HUES48 (cell line): ENCODE measurements around the gene ZFYVE1.
"Not testable (repeated sequence)": the region's sequence is repeated elsewhere in the genome, so short reads cannot be mapped to it uniquely, and the experiment has no call there.

Experiments
- H3K27ac ChIP-seq: one replicate; pipeline ENCODE4 v1.7.0; 2013; ENCODE audit warnings: low read depth, low read length, inconsistent platforms
- H3K27me3 ChIP-seq: 2 replicates; pipeline ENCODE4 v1.6.1; 2013; ENCODE audit warnings: mild to moderate bottlenecking, low read length; ENCODE audit not compliant: control insufficient read depth, insufficient read depth
- H3K36me3 ChIP-seq: 2 replicates; pipeline ENCODE4 v1.6.1; 2013; ENCODE audit warnings: low read length; ENCODE audit not compliant: control insufficient read depth, insufficient read depth
- H3K4me1 ChIP-seq: 2 replicates; pipeline ENCODE4 v1.6.1; 2013; ENCODE audit warnings: mild to moderate bottlenecking, low read length; ENCODE audit not compliant: control insufficient read depth, insufficient read depth
- H3K4me3 ChIP-seq: 2 replicates; pipeline ENCODE4 v1.5.1; 2013; ENCODE audit warnings: mild to moderate bottlenecking, low read depth, low read length
- H3K9ac ChIP-seq: 2 replicates; pipeline ENCODE4 v1.6.1; 2013; ENCODE audit warnings: mild to moderate bottlenecking, low read depth, low read length, moderate library complexity
- H3K9me3 ChIP-seq: 2 replicates; pipeline ENCODE4 v1.6.1; 2013; ENCODE audit warnings: low read length; ENCODE audit not compliant: control insufficient read depth, insufficient read depth

ZFYVE1 gene

GRCh38 chr14:72957213-72957612 lies 69.7 kb downstream of the ZFYVE1 start:
- Histone ChIP-seq H3K36me3 (peaks cover 70% of the 10 kb centered on the region), H3K4me1 (no peaks in the 10 kb centered on the region), H3K4me3 (no peak overlapping the region), H3K9ac (no peak overlapping the region), H3K27me3 (no peaks in the 10 kb centered on the region), H3K9me3 (no peaks in the 10 kb centered on the region), H3K27ac (no peak overlapping the region)

- H3K4me1 ChIP-seq, H3K9me3 ChIP-seq, H3K9ac ChIP-seq, H3K27ac ChIP-seq, H3K27me3 ChIP-seq, H3K4me3 ChIP-seq: not testable (repeated sequence)
- peaks cover 66% of the 10 kb centered on the region for H3K36me3 ChIP-seq
Observed at GRCh38 chr14:72956741-72957140, 70.2 kb downstream of the ZFYVE1 start.

- H3K27ac ChIP-seq, result no peak overlapping the region
- H3K4me3 ChIP-seq, result no peak overlapping the region
- no peaks in the 10 kb centered on the region for H3K9me3 ChIP-seq
- no peak overlapping the region for H3K9ac ChIP-seq
- H3K36me3 ChIP-seq, result peaks cover 41% of the 10 kb centered on the region
- H3K27me3 ChIP-seq, result no peaks in the 10 kb centered on the region
- H3K4me1 ChIP-seq, result no peaks in the 10 kb centered on the region
Observed at GRCh38 chr14:72952171-72952570, 74.7 kb downstream of the ZFYVE1 start.

- no peak overlapping the region for H3K4me3 ChIP-seq
- no peaks in the 10 kb centered on the region for H3K4me1 ChIP-seq
- H3K9me3 ChIP-seq, result no peaks in the 10 kb centered on the region
- no peak overlapping the region for H3K27ac ChIP-seq
- H3K36me3 ChIP-seq, result peaks cover 35% of the 10 kb centered on the region
- H3K27me3 ChIP-seq, result no peaks in the 10 kb centered on the region
- no peak overlapping the region for H3K9ac ChIP-seq
Observed at GRCh38 chr14:72948481-72949138, 78.3 kb downstream of the ZFYVE1 start.

- Histone ChIP-seq H3K4me3 (no peak overlapping the region), H3K27me3 (no peaks in the 10 kb centered on the region), H3K4me1 (no peaks in the 10 kb centered on the region), H3K9me3 (no peaks in the 10 kb centered on the region), H3K9ac (no peak overlapping the region), H3K36me3 (peaks cover 45% of the 10 kb centered on the region), H3K27ac (no peak overlapping the region)
Observed at GRCh38 chr14:72947366-72948160, 79.3 kb downstream of the ZFYVE1 start.

GRCh38 chr14:72946491-72946890 lies 80.4 kb downstream of the ZFYVE1 start:
- Histone ChIP-seq H3K9ac (no peak overlapping the region), H3K9me3 (no peaks in the 10 kb centered on the region), H3K27me3 (no peaks in the 10 kb centered on the region), H3K4me3 (no peak overlapping the region), H3K4me1 (no peaks in the 10 kb centered on the region), H3K36me3 (peaks cover 55% of the 10 kb centered on the region), H3K27ac (no peak overlapping the region)

GRCh38 chr14:72945356-72946027 lies 81.4 kb downstream of the ZFYVE1 start:
- Histone ChIP-seq H3K27ac (no peak overlapping the region), H3K4me3 (no peak overlapping the region), H3K4me1 (no peaks in the 10 kb centered on the region), H3K27me3 (no peaks in the 10 kb centered on the region), H3K9ac (no peak overlapping the region), H3K9me3 (no peaks in the 10 kb centered on the region), H3K36me3 (peaks cover 60% of the 10 kb centered on the region)

- no peaks in the 10 kb centered on the region for H3K9me3 ChIP-seq
- H3K36me3 ChIP-seq, result peaks cover 67% of the 10 kb centered on the region
- H3K27me3 ChIP-seq, result no peaks in the 10 kb centered on the region
- H3K4me1 ChIP-seq, result no peaks in the 10 kb centered on the region
- H3K4me3 ChIP-seq, result no peak overlapping the region
- H3K27ac ChIP-seq, result no peak overlapping the region
- no peak overlapping the region for H3K9ac ChIP-seq
Observed at GRCh38 chr14:72943876-72944430, 83.0 kb downstream of the ZFYVE1 start.

GRCh38 chr14:72942934-72943333 lies 84.0 kb downstream of the ZFYVE1 start:
- no peaks in the 10 kb centered on the region for H3K9me3 ChIP-seq
- H3K27me3 ChIP-seq, result no peaks in the 10 kb centered on the region
- no peak overlapping the region for H3K9ac ChIP-seq
- H3K36me3 ChIP-seq, result peaks cover 70% of the 10 kb centered on the region
- no peak overlapping the region for H3K4me3 ChIP-seq
- no peaks in the 10 kb centered on the region for H3K4me1 ChIP-seq
- no peak overlapping the region for H3K27ac ChIP-seq

- H3K36me3 ChIP-seq, result peaks cover 58% of the 10 kb centered on the region
- no peak overlapping the region for H3K9ac ChIP-seq
- H3K27ac ChIP-seq, result no peak overlapping the region
- no peaks in the 10 kb centered on the region for H3K9me3 ChIP-seq
- no peaks in the 10 kb centered on the region for H3K4me1 ChIP-seq
- H3K4me3 ChIP-seq, result no peak overlapping the region
- H3K27me3 ChIP-seq, result no peaks in the 10 kb centered on the region
Observed at GRCh38 chr14:72941286-72941985, 85.5 kb downstream of the ZFYVE1 start.
